DOHH2 (cell line): ENCODE measurements around the gene ALDH1L1.

Experiments
- H3F3A ChIP-seq: fragments of 200-600 bp; sonication (generic), shearing (Covaris generic); 2 replicates; pipeline ENCODE4 v1.6.0; 2016; ENCODE audit warnings: antibody characterized with exemption, mild to moderate bottlenecking; ENCODE audit not compliant: control insufficient read depth, insufficient read depth
- H3K27ac ChIP-seq: fragments of 200-600 bp; sonication (generic); 2 replicates; pipeline ENCODE4 v1.5.1; 2014; ENCODE audit warnings: low read depth, mild to moderate bottlenecking, low read length, moderate library complexity
- H3K27me3 ChIP-seq: fragments of 200-600 bp; sonication (generic); 2 replicates; pipeline ENCODE4 v1.6.1; 2014; ENCODE audit warnings: mild to moderate bottlenecking, low read length, mixed read lengths; ENCODE audit not compliant: control insufficient read depth
- H3K36me3 ChIP-seq: fragments of 200-600 bp; sonication (generic); 2 replicates; pipeline ENCODE4 v1.6.1; 2014; ENCODE audit warnings: mild to moderate bottlenecking, low read length, moderate library complexity, mixed read lengths; ENCODE audit not compliant: control insufficient read depth
- H3K4me1 ChIP-seq: fragments of 200-600 bp; sonication (generic); 2 replicates; pipeline ENCODE4 v1.6.1; 2014; ENCODE audit warnings: mild to moderate bottlenecking, low read length, mixed read lengths; ENCODE audit not compliant: control insufficient read depth
- H3K4me2 ChIP-seq: fragments of 200-600 bp; sonication (generic); 2 replicates; pipeline ENCODE4 v1.6.0; 2014; ENCODE audit warnings: mild to moderate bottlenecking, low read length, moderate library complexity
- H3K4me3 ChIP-seq: fragments of 200-600 bp; sonication (generic); 2 replicates; pipeline ENCODE4 v1.5.1; 2014; ENCODE audit warnings: mild to moderate bottlenecking, low read length, mixed read lengths
- H3K79me2 ChIP-seq: fragments of 200-600 bp; sonication (generic); 2 replicates; pipeline ENCODE4 v1.6.1; 2014; ENCODE audit warnings: mild to moderate bottlenecking, low read length, mixed read lengths; ENCODE audit not compliant: control insufficient read depth
- H3K9me2 ChIP-seq: fragments of 200-600 bp; sonication (generic); replicated peaks from 2 replicates; pipeline ENCODE4 v1.6.1; 2014; ENCODE audit warnings: mild to moderate bottlenecking, low read length, mixed read lengths; ENCODE audit not compliant: control insufficient read depth
- H3K9me3 ChIP-seq: fragments of 200-600 bp; sonication (generic); 2 replicates; pipeline ENCODE4 v1.6.1; 2014; ENCODE audit warnings: antibody characterized with exemption, low read length, mixed read lengths; ENCODE audit not compliant: control insufficient read depth, insufficient read depth
- H4K20me1 ChIP-seq: fragments of 200-600 bp; sonication (generic); 2 replicates; pipeline ENCODE4 v1.6.0; 2014; ENCODE audit warnings: low read depth, mild to moderate bottlenecking, antibody characterized with exemption, low read length, moderate library complexity; ENCODE audit not compliant: control insufficient read depth, insufficient read depth
- EZH2phosphoT487 ChIP-seq: fragments of 200-600 bp; sonication (generic); IDR thresholded peaks from 2 replicates; pipeline ENCODE4 v1.6.1; 2017; ENCODE audit warnings: borderline replicate concordance, mild to moderate bottlenecking, antibody characterized with exemption, low read length, moderate library complexity, mixed read lengths
- TF ChIP-seq, protein P1 (sequence below): fragments of 200-600 bp; sonication (generic); IDR thresholded peaks from one replicate; pipeline ENCODE4 v1.5.1; 2014; ENCODE audit warnings: antibody characterized with exemption, mild to moderate bottlenecking, low read depth, low read length; ENCODE audit not compliant: poor library complexity, severe bottlenecking

ALDH1L1 gene

DNA sequence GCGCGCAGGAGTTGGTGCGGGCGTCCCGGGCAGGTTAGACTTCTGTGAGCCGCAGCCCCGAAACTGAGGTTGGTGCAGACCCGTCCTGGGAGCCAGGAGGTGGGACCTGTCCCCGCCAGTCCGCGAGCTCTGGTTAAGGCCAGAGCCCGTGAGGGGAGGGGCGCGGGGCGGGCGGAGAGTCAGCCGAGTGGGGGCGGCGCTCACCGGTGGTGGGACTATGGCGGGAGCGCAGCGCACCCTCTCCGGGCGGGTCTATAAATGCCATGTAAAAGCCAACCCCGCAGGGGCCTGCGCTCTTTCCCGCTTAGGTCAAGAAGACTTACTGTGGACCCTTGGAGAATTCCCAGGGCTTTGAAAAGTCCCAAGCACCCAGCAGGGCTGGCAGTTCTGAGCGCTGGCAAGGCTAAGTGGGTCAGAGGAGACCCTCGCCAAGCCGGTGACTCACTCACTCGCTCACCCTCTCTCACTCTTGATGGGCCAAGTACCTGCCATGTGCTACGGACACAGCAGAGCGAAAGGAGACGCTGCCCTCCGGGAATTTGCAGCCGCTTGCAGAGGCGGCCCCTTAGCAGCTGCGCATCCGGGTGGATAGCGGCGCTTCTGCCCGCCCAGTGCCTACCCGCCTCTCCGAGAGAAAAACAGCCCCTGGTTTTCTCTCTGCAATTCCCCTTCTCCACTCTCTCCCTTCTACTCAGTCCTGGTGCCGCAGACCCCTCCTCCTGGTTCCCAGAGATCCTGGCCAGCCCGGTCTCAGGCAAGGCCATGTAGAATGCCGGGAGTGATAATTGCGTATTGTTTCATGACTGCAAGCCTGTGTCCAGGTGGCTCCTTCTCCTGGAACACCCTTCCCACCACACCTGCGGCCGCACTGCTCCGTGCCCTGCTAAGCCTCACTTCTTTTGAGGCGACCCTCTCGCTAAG, at the start of gene ALDH1L1:
ALDH1L1 (minus strand) TSS at position 110 of the 921 bp plus-strand sequence. CDS start 19,607 bp downstream, outside the sequence.
- Histone ChIP-seq H3K27ac (no peak within 1 kb of the TSS), H3K4me3 (no peak within 1 kb of the TSS), H3K9me2 (no peaks in the 10 kb centered on the region), H3K4me1 (no peaks in the 10 kb centered on the region), H3F3A (no peaks in the 10 kb centered on the region), H3K27me3 (no peaks in the 10 kb centered on the region), H3K36me3 (no peaks in the 10 kb centered on the region), H3K9me3 (no peaks in the 10 kb centered on the region), H4K20me1 (no peaks in the 10 kb centered on the region), H3K79me2 (no peaks in the 10 kb centered on the region), H3K4me2 (no peak within 1 kb of the TSS)
- no peak for TF ChIP-seq EZH2phosphoT487
- TF ChIP-seq, protein P1, sequence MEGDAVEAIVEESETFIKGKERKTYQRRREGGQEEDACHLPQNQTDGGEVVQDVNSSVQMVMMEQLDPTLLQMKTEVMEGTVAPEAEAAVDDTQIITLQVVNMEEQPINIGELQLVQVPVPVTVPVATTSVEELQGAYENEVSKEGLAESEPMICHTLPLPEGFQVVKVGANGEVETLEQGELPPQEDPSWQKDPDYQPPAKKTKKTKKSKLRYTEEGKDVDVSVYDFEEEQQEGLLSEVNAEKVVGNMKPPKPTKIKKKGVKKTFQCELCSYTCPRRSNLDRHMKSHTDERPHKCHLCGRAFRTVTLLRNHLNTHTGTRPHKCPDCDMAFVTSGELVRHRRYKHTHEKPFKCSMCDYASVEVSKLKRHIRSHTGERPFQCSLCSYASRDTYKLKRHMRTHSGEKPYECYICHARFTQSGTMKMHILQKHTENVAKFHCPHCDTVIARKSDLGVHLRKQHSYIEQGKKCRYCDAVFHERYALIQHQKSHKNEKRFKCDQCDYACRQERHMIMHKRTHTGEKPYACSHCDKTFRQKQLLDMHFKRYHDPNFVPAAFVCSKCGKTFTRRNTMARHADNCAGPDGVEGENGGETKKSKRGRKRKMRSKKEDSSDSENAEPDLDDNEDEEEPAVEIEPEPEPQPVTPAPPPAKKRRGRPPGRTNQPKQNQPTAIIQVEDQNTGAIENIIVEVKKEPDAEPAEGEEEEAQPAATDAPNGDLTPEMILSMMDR = no peak

- Histone ChIP-seq H3K27me3 (0 out of 2 replicates have a peak, but pooled peaks cover 3% of the 10 kb centered on the region), H3K4me2 (no peak overlapping the region), H3K9me2 (no peaks in the 10 kb centered on the region), H3K9me3 (peaks cover 6% of the 10 kb centered on the region; the same call in 1 of the 2 replicates), H3K4me3 (no peak overlapping the region), H4K20me1 (no peaks in the 10 kb centered on the region), H3K4me1 (no peaks in the 10 kb centered on the region), H3F3A (no peaks in the 10 kb centered on the region), H3K79me2 (no peaks in the 10 kb centered on the region), H3K27ac (no peak overlapping the region), H3K36me3 (no peaks in the 10 kb centered on the region)
- TF ChIP-seq, protein P1 = no peak
- TF ChIP-seq EZH2phosphoT487 = no peak
These were observed 46.0 kb upstream of the ALDH1L1 start for GRCh38 chr3:126226374-126226773.

DNA sequence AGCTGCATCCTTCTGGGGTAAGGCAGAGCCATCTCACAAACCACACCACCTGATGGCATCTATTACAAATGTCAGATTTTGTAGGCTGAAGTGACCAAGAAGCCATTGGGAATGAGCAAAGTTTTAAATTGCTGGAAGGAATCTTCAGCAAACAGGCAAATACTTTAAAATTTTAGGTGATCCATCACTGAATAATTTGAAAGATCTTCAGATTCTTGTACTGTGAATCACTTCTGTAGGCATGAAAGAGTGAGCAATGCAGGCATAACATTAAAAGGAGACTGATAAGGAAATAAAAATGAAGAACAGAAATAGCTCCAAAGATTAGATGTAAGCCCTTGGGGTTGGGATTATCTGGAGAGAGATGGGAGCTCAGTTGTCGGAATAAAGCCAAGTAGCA, 36.0 kb upstream of the ALDH1L1 start:
- Histone ChIP-seq H3K27me3 (peaks cover 21% of the 10 kb centered on the region), H3K4me2 (no peak overlapping the region), H3K4me1 (no peaks in the 10 kb centered on the region), H3K79me2 (no peaks in the 10 kb centered on the region), H4K20me1 (no peaks in the 10 kb centered on the region), H3K36me3 (no peaks in the 10 kb centered on the region), H3K9me2 (no peaks in the 10 kb centered on the region), H3K4me3 (no peak overlapping the region), H3K27ac (no peak overlapping the region), H3F3A (no peaks in the 10 kb centered on the region), H3K9me3 (no peaks in the 10 kb centered on the region)
- TF ChIP-seq EZH2phosphoT487 = no peak
- TF ChIP-seq, protein P1 = no peak
